Fibroblast of lung (primary cell): ENCODE data around the gene BABAM2. TPM values are rescaled to one million over a fixed set of nuclear protein-coding genes. Genes with fewer than 3 reads are reported as not detected.

Source experiments
- DNase-seq, 2 donors: peaks; one replicate each; pipeline versions ENCODE4 v3.0.0 to v3.0.0-alpha.2; 2010; ENCODE audit warnings: low read depth in 2 of 2
- H2AFZ ChIP-seq: 2 replicates; pipeline ENCODE4 v1.5.1; 2012; ENCODE audit warnings: low read length, control low read depth, inconsistent platforms
- H3K27ac ChIP-seq: 2 replicates; pipeline ENCODE4 v1.5.1; 2011; ENCODE audit warnings: low read length, control low read depth; ENCODE audit not compliant: insufficient read depth
- H3K27me3 ChIP-seq: 2 replicates; pipeline ENCODE4 v1.5.1; 2011; ENCODE audit warnings: mild to moderate bottlenecking, low read length; ENCODE audit not compliant: control insufficient read depth, insufficient read depth
- H3K36me3 ChIP-seq: 2 replicates; pipeline ENCODE4 v1.5.1; 2011; ENCODE audit warnings: low read length; ENCODE audit not compliant: control insufficient read depth, insufficient read depth
- H3K4me1 ChIP-seq: 2 replicates; pipeline ENCODE4 v1.5.1; 2011; ENCODE audit warnings: low read length; ENCODE audit not compliant: control insufficient read depth, insufficient read depth; ENCODE audit errors: extremely low read depth
- H3K4me2 ChIP-seq: 2 replicates; pipeline ENCODE4 v1.5.1; 2011; ENCODE audit warnings: low read length, control low read depth; ENCODE audit not compliant: insufficient read depth; ENCODE audit errors: extremely low read depth
- H3K4me3 ChIP-seq, 4 experiments: fragments of 200-600 bp in 1 of 4; sonication (generic) in 1 of 4; replicated peaks in 1 of 4; 2 replicates each; pipeline ENCODE4 v1.5.1; 2011 to 2016; ENCODE audit warnings: low read length in 4 of 4, low read depth in 3 of 4, mild to moderate bottlenecking in 3 of 4, control low read depth in 2 of 4, inconsistent platforms in 1 of 4, mixed read lengths in 1 of 4; ENCODE audit not compliant: insufficient read depth in 1 of 4; ENCODE audit errors: control extremely low read depth in 1 of 4
- H3K79me2 ChIP-seq: 2 replicates; pipeline ENCODE4 v1.5.1; 2012; ENCODE audit warnings: mild to moderate bottlenecking, low read length, inconsistent platforms; ENCODE audit not compliant: control insufficient read depth, insufficient read depth
- H3K9ac ChIP-seq: 2 replicates; pipeline ENCODE4 v1.5.1; 2011; ENCODE audit warnings: mild to moderate bottlenecking, low read length, control low read depth; ENCODE audit not compliant: insufficient read depth
- H3K9me3 ChIP-seq: 2 replicates; pipeline ENCODE4 v1.5.1; 2012; ENCODE audit warnings: low read depth, low read length; ENCODE audit not compliant: control insufficient read depth, insufficient read depth
- H4K20me1 ChIP-seq: 2 replicates; pipeline ENCODE4 v1.5.1; 2011; ENCODE audit warnings: low read length; ENCODE audit not compliant: control insufficient read depth, insufficient read depth; ENCODE audit errors: extremely low read depth
- EZH2 ChIP-seq: IDR thresholded peaks from 2 replicates; pipeline ENCODE4 v1.5.1; 2012; ENCODE audit warnings: low read length, control low read depth, mild to moderate bottlenecking; ENCODE audit errors: missing control alignments
- polyA plus RNA-seq, 2 donors: library from polyadenylated mRNA; depleted of rRNA in 1 of 2; stranded (reverse) in 1 of 2; unstranded in 1 of 2; fragments of >200 nt; gene quantifications; 2 replicates each; pipeline ENCODE4 v1.2.1, GENCODE V29; 2011 to 2012; ENCODE audit warnings: missing spikeins in 1 of 2
- total RNA-seq: library from RNA; depleted of rRNA; stranded (reverse); fragments of >200 nt; gene quantifications from 2 replicates; pipeline ENCODE4 v1.2.1, GENCODE V29; 2014
- TF ChIP-seq, protein P1 (sequence below), 2 donors: IDR thresholded peaks in 1 of 2; conservative IDR thresholded peaks in 1 of 2; 1 replicate in 1 of 2; 2 replicates in 1 of 2; pipeline ENCODE4 v1.5.1; 2011 to 2012; ENCODE audit warnings: low read length in 2 of 2, control low read depth in 1 of 2, inconsistent platforms in 1 of 2, low read depth in 1 of 2, mild to moderate bottlenecking in 1 of 2

The BABAM2 gene
- total and polyA plus RNA-seq, 2 donors (not counting 1 experiment from before 2014, with no cell fraction given), result 25.6 to 33.4 TPM

GRCh38 chr2:28316546-28317335, 426.2 kb downstream of the BABAM2 start:
- H3K9ac ChIP-seq, result no peak overlapping the region
- no peaks in the 10 kb centered on the region for H3K36me3 ChIP-seq
- H4K20me1 ChIP-seq, result no peaks in the 10 kb centered on the region
- H3K79me2 ChIP-seq, result no peaks in the 10 kb centered on the region
- no peaks in the 10 kb centered on the region for H3K27me3 ChIP-seq
- H3K9me3 ChIP-seq, result no peaks in the 10 kb centered on the region
- no peak overlapping the region for H3K4me2 ChIP-seq
- H3K4me1 ChIP-seq, result no peaks in the 10 kb centered on the region
- no peak overlapping the region for H3K4me3 ChIP-seq
- no peak overlapping the region for H3K27ac ChIP-seq
- no peak for TF ChIP-seq EZH2
- TF ChIP-seq, protein P1, sequence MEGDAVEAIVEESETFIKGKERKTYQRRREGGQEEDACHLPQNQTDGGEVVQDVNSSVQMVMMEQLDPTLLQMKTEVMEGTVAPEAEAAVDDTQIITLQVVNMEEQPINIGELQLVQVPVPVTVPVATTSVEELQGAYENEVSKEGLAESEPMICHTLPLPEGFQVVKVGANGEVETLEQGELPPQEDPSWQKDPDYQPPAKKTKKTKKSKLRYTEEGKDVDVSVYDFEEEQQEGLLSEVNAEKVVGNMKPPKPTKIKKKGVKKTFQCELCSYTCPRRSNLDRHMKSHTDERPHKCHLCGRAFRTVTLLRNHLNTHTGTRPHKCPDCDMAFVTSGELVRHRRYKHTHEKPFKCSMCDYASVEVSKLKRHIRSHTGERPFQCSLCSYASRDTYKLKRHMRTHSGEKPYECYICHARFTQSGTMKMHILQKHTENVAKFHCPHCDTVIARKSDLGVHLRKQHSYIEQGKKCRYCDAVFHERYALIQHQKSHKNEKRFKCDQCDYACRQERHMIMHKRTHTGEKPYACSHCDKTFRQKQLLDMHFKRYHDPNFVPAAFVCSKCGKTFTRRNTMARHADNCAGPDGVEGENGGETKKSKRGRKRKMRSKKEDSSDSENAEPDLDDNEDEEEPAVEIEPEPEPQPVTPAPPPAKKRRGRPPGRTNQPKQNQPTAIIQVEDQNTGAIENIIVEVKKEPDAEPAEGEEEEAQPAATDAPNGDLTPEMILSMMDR (conservative IDR thresholded peaks at IDR 0.05 in 1 of 2, IDR thresholded peaks at IDR 0.05 in 1 of 2; ENCODE audit: low read depth in 1 of 2, low read length in 2 of 2), result no peak
- H2AFZ ChIP-seq, result no peak overlapping the region
- DNase-seq, result no peak

DNA sequence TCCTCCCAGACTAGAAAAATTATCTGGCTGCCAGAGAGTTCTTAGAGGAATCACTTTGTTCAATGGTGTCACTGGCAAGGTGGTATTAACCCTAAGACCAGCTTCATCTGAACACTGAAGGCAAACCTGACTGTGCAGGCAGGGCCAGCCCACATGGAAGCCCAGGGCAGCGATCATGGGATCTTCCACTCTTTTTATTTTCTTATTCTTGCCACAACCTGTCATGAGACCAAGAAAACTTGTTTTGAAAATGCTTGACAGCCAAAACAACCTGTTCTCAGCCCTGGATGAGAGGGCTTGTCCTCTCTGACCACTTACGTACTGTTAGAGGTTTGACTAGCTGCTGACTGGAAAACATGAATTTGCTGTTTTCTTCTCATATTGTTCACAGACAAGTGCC, 426.9 kb downstream of the BABAM2 start:
- Histone ChIP-seq H3K27ac (no peak overlapping the region), H2AFZ (no peak overlapping the region), H3K4me2 (no peak overlapping the region), H3K4me1 (no peaks in the 10 kb centered on the region), H3K79me2 (no peaks in the 10 kb centered on the region), H3K9me3 (no peaks in the 10 kb centered on the region), H3K27me3 (no peaks in the 10 kb centered on the region), H3K4me3 (no peak overlapping the region), H3K36me3 (no peaks in the 10 kb centered on the region), H4K20me1 (no peaks in the 10 kb centered on the region), H3K9ac (no peak overlapping the region)
- no peak for DNase-seq
- no peak for TF ChIP-seq EZH2
- TF ChIP-seq, protein P1 (conservative IDR thresholded peaks at IDR 0.05 in 1 of 2, IDR thresholded peaks at IDR 0.05 in 1 of 2; ENCODE audit: low read depth in 1 of 2, low read length in 2 of 2), result no peak

DNA sequence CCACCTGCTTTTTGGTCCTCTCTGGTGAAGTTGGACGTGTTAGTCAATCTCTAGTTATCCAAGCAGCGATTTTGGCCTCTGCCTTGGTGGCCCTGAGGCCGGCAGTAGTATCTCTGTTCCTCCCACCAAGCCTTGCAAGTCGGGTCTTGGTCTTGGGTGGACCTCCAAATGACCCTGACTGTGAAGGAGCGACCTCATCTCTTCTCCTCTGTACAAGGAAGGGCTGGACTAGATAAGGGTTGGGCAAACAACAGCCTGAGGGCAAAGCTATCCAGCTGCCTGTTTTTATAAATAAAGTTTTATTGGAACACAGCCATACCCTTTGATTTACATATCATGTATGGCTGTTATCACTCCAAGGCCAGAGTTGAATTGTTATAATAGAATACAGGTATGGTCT, 427.5 kb downstream of the BABAM2 start:
- no peaks in the 10 kb centered on the region for H3K79me2 ChIP-seq
- no peak overlapping the region for H3K4me3 ChIP-seq
- no peaks in the 10 kb centered on the region for H3K4me1 ChIP-seq
- H3K36me3 ChIP-seq, result no peaks in the 10 kb centered on the region
- no peaks in the 10 kb centered on the region for H4K20me1 ChIP-seq
- H3K4me2 ChIP-seq, result no peak overlapping the region
- no peak overlapping the region for H2AFZ ChIP-seq
- no peak overlapping the region for H3K27ac ChIP-seq
- no peaks in the 10 kb centered on the region for H3K9me3 ChIP-seq
- H3K27me3 ChIP-seq, result no peaks in the 10 kb centered on the region
- DNase-seq, result no peak
- no peak overlapping the region for H3K9ac ChIP-seq
- TF ChIP-seq, protein P1 (conservative IDR thresholded peaks at IDR 0.05 in 1 of 2, IDR thresholded peaks at IDR 0.05 in 1 of 2; ENCODE audit: low read depth in 1 of 2, low read length in 2 of 2), result no peak
- TF ChIP-seq EZH2, result no peak
